GM18511 (cell line): ENCODE data around the gene STK11IP.

ENCODE experiments used
- ATAC-seq: cut with Tn5 transposase; IDR thresholded peaks from one replicate; pipeline ENCODE4 v1.9.1; 2021; ENCODE audit warnings: mild to moderate bottlenecking, moderate library complexity; ENCODE audit not compliant: unreplicated experiment

The STK11IP gene, protein sequence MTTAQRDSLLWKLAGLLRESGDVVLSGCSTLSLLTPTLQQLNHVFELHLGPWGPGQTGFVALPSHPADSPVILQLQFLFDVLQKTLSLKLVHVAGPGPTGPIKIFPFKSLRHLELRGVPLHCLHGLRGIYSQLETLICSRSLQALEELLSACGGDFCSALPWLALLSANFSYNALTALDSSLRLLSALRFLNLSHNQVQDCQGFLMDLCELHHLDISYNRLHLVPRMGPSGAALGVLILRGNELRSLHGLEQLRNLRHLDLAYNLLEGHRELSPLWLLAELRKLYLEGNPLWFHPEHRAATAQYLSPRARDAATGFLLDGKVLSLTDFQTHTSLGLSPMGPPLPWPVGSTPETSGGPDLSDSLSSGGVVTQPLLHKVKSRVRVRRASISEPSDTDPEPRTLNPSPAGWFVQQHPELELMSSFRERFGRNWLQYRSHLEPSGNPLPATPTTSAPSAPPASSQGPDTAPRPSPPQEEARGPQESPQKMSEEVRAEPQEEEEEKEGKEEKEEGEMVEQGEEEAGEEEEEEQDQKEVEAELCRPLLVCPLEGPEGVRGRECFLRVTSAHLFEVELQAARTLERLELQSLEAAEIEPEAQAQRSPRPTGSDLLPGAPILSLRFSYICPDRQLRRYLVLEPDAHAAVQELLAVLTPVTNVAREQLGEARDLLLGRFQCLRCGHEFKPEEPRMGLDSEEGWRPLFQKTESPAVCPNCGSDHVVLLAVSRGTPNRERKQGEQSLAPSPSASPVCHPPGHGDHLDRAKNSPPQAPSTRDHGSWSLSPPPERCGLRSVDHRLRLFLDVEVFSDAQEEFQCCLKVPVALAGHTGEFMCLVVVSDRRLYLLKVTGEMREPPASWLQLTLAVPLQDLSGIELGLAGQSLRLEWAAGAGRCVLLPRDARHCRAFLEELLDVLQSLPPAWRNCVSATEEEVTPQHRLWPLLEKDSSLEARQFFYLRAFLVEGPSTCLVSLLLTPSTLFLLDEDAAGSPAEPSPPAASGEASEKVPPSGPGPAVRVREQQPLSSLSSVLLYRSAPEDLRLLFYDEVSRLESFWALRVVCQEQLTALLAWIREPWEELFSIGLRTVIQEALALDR

DNA sequence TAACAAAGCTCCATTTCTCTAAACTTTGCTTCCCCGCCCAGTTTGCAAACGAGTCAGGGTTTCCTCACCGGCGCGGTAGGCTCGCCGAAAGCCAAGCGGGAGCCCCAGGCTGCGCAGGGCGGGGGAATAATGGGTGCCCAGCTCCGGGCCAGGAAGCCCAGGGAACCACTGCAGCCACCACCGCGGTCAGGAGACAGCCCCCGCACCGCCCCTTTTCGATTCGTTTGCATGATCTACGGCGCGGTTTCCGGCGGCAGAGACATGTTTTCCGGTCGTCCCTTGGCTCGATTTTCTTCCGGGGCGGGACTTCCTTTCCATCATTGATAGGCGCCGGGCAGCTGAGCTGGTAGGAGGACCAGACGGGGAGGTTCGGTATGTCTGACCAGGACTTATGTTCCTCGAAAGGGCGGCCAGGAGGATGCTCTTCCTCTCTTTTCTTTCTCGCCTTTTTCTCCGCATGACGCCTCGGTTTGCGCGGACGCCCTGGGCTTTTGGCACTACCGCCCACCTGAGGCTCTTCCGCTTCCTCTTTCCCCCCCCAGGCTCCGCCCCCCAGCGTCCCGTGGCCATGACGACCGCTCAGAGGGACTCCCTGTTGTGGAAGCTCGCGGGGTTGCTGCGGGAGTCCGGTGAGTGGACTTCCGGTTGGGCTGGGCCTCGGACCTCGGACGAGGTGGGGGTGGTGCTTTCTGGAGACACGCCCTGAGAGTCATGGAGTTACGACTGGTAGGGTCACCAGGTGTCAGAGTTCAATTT is at the start of gene STK11IP:
TSS of gene STK11IP (plus strand) at position 306 of the 756 bp plus-strand sequence. CDS start at position 569, 263 bp downstream.
- ATAC-seq: peak; percentile 95

DNA sequence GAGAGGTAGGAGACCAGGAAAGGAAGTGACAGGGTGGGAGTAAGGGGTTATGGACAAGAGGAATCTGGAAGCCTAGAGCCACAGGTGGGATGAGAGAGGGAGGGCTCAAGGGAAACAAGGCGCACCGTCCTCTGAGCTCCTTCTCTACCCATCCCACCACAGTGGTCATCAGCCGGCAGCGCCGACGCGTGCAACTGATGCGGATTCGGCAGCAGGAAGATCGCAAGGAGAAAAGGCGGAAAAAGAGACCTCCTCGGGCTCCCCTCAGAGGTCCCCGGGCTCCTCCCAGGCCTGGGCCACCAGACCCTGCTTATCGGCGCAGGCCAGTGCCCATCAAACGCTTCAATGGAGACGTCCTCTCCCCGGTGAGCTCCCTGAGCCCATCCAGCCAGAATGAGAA is 48.7 kb upstream of the STK11IP start:
- ATAC-seq: no peak

DNA sequence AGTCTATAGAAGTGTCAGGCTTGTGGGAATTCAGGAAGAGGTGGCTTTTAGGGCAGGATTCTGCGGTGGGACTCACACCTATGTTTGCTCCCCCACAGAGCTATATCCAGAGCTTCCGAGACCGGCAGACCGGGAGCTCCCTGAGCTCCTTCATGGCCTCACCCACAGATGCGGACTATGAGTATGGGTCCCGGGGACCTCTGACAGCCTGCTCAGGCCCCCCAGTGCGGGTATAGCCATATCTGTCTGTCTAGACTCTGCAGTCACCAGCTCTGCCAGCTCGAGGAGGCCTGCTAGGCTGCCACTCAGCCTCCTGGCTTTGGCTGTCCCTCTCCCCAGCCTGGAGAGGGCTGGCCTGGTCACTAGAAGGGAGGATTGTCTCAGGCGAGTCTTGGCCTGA is 48.0 kb upstream of the STK11IP start:
- no peak for ATAC-seq

DNA sequence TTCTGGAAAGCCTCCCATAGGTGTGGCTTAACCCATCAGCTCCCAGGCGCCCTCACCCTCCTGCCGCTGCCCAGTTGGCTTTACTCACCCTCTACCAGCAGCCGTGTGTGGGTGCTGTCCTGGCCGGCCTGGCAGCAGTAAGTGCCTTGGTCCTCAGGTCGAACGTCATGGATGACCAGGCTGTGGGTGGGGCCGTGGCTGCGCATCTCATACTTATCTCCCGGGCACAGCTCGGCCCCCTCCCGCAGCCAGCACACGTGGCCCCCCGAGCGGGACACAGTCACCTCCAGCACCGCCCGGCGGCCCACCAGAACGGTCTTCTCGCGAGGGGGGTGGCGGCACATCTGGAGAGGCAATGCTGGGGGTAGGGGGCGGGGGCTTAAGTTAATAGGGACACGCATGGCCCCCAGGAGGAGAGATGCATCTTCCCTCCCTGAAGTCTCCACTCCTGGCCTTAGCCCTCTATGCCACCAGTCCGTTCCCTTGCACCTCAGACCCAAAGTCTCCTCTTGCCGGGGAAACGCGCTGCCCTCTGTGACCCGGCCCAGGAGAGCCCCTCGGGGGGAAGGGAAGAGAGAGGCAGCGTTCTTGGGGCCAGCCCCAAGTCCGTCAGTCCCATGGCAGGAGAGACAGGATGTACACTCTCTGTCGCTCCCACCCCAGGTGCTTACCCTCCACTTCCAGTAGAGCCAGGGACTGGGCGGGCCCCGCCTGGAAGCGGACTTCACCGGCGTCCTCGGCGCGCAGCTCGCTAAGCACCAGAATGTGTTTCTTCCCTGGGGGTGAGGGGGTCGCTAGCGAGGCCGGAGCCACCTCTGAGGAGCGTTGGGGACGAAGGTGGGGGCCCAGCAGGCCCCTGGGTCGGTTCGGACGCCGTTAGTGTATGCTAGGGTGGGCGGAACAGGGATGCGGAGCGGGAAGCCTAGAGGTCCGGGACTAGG is 45.9 kb upstream of the STK11IP start:
- ATAC-seq: peak; percentile 30

DNA sequence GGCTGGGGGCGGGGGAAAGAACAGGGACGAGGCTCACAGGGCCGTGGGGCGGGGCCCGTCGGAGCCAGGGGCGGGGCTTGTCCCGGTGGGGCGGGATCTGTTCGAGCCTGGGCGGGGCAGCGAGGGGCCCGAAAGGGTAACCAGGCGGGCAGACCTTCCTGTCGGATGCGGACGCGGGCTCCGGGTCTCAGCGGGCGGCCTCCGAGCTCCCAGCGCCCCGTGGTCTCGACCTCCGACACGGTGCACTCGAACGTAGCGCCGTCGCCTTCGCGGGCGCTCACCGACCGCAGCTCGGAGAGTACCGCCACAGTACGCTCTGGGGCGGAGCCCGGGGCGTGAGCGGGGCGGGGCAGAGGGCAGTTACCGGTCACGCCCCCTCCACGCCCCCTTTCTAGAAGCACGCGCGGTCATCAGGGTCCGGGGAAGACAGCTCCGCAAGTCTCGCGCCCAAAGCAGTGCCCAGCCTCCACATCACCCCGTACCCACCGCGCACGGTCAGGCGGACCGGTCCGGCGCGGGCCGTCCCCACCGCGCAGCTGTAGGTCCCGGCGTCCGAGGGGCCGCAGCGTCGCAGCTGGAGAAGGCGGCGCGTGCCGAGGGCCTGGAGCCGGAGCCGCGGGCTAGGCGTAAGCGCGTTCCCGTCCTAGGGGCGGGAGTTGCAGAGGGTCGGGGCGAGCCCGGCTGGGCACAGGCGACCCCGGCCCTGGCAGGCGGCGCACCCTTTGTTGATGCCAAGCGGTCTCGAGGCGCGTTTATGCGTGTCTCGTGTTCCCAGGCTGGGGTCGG is 45.1 kb upstream of the STK11IP start:
- ATAC-seq: peak; percentile 93

DNA sequence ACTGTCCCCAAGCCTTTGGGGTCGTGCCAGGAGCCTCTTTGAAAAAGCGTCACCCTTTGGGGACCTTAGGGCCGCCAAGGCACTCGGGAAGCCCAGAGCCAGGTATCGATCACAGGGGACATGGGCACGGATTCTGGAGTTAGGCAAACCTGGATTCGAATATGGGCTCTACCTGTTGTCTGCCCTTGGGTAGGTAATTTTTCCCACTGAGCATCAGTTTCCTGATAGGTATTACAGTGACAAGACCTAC is 44.6 kb upstream of the STK11IP start:
- no peak for ATAC-seq

DNA sequence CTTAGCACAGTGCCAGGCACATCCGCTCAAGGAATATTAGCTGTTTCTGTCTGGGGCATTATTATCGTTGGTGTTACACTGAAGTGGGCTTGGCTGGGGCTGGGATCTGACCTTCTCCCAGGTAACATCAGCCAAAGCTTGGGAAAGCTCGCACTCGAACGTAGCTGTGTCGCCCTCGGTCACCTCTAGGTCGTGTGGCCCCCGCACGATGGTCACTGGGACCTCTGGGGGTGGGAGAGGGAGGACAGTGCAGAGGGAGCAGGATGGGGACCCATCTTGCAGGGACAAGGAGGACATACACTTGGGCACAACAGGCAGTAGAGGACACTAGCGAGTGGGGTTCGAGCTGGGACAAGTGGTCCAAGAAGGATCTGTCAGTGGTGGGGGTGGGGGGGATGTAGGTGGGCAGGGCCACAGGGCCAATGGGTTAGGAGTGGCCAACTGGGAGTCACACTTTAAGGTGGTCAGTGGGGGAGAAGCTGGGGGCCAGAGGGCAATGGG is 44.1 kb upstream of the STK11IP start:
- no peak for ATAC-seq

DNA sequence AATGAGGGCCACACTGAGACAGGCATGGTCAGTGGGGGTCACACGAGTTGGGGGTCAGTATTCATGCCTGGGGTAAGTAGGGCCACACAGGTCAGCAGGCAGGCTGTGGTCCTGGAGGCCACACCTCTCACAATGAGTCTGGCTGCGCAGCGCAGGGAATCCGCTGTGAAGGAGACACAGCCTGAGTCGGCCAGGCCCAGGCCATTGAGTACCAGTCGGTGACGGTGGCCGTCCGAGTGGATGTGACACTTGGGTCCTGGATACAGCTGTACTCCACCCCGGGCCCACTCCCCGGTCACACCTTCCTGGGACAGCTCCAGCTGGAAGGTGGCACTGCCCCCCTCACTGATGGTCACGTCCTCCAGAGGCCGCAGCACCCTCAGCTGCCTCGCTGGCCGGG is 43.3 kb upstream of the STK11IP start:
- no peak for ATAC-seq

DNA sequence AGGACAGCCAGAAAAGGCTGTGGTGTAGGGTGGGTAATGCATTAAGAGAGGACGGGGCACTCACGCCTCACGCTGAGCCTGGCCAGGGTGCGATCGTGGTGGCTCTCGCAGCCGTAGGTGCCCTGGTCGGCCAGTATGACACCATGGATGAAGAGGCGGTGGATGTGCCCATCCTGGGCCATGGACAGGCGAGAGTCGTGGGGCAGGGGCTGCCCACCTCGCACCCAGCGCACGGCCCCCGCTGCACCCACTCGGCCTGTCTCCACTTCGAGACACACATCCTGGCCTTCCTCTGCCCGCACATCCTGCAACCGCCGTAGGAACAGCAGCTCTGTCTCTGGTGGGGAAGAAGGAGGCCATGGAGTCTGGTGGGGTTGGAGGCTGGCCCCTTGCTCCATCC is 41.7 kb upstream of the STK11IP start:
- no peak for ATAC-seq

DNA sequence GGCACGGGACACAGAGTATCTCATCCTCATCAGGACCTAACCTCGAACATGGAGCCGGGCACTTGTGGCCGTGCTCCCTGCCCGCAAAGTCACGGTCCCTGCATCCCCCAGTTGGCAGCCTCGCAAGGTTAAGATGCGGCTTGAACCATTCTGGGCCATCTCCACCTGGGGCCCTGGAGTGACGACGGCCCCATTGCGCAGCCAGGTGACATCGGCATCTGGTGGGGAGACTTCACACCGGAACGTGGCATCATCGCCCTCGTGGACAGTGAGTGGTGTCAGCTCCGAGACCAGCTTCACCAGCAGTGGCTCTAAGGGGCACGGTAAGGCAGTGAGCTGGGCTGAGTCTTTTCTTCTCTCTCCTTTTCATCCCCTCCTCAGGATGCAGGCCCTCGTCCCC is 41.2 kb upstream of the STK11IP start:
- no peak for ATAC-seq

DNA sequence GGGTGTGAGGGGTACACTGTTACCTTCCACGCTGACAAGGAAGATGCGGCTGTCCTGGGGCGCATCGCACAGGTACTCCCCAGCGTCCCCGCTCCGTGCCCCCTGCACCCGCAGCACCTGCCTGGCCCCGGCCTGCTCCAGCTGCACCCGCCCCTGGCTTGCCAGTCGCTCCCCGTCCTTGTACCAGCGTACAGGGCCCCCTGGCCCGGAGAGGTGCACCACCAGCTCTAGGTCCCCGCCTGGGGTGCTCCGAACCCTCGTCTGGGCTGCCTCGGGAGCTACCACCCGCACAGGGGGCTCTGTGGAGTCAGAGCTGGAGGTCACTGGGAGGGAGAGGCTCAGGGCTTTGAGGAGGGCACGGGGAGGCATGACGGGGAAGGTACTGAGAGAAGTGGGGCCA is 40.3 kb upstream of the STK11IP start:
- ATAC-seq: no peak

DNA sequence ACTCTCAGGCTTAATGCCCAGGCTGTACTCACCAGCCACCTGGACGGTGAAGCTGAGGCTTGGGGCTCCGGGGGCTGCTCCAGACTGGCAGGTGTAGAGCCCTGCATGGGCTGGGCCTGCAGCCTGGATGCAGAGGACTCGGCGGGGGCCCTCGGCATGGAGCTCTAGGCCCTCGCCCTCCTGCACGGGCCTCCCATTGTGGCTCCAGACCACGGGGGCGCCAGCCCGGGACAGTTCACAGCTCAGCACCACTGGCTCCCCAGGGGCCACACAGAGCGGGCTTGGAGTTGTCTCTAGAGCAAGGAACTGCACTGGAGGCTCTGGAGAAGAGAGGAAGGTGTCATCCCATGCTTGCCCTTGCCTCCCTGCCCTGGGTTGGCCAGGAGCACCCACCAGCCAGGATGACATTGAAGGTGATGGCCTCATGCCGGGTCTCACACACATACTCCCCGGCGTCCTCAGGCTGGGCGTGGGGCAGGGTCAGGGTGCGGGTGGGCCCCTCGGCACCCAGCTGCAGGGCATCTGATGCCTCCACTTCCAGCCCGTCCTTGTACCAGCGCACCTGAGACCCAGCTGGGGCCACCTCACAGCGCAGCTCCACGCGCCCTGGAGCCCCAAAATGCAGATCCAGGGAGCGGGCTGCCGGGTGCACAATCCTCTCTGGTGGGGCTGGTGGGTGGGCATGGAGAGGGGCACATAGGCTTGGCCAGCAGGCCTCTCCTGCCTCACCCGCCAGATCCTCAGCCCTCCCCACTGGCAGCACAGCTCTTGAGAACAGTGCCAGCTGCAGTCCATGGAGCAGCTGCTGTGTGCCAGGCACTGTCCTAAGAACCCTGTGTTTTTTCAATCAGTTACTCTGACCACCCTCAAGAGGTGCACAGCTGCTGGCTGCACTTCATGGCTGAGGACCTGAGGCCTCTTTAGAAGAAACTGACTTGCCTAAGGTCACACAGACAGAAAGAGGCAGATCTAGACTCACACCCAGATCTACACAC is 39.6 kb upstream of the STK11IP start:
- ATAC-seq: no peak

DNA sequence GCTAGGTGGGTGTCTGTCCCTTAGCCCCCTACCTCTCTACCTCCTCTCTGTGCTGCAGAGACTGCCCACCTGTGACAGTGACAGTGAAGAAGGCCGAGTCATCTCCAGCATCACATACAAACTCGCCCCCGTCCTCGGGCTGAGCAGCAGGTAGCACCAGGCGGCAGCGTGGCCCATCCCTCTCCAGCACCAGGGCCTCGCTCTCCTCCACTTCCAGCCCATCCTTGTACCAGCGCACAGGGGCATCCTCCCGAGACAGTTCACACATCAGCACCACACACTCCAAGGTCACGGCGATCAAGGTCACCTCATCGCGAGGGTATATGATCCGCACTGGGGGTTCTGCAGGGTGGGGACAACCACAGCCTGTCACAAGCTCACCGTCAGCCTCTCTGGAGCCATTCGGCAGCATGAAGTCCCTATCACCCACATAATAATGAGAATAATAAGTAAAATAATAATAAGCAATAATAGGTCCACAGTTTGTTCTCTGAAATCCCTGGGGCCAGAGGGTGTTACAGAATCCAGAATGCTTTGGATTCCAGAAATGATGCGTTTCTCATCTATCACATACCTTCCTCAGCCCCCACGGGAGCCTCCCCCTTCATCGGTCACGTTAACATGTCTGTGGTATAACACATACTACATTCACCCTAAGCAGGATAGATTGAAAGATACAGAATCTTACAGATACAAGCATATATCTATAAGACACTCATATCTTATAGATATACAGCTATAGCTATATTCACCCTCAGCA is 38.3 kb upstream of the STK11IP start:
- ATAC-seq: no peak

DNA sequence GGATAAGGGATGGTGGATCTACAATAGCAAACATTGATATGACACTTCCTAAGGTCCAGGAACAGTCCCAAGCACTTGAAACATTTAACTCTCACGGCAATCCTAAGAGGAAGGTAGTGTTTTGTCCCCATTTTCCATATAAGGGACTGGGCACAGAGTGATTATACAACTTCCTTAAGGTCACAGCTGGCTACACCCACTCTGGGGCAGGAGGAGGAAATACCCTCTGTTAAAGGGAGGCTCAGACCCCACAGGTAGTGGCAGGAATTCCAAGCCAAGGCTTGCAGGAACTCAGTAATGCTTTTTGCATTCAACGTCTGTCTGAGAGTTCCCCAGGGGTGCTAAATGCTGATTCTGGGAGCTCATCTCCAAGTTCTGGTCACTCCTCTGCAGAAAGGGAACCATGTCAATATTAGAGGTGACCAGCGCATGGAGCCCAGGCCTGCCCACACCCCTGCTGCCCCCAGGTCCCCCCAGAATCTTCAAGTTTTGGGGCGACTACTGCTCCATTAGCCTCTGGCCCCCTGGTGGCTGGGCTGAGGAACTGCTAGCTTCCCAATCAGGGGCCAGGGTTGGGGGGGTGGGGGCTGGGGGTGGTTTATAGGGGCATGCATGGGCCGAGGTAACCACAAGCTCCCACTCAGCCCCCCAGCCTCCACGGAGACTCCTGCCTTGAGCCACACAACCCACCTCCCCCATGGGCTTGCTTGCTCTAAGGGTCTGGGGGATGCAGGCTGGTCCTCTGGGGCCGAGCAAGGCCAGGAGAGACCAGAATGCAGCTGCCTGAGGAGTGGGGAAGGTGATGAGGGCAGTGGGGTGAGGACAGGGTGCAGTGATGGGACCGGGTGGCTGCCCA is 37.4 kb upstream of the STK11IP start:
- peak; percentile 62 for ATAC-seq

DNA sequence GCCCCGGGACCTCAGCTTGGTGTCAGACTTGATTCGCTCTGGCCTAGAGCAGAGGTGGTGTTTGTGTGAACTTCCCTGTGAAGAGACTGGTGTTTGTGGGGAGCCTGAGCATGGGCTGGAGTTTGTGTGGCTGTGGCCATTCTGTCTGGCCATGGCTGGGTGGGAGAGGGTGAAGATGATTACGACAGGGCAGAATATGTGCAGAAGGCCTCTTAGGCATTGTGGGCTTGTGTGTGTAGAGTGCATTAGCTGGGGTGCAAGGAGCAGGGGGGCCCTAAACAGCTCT is 36.8 kb upstream of the STK11IP start:
- peak; percentile 6 for ATAC-seq
